Stimulated activated CD8-positive, alpha-beta memory T cell treated with anti-CD3 and anti-CD28 coated beads, Interleukin-4, amount 100 ng/mL, for 24 hours (primary cell): ENCODE data around the gene RHBDL2.
"Not testable (repeated sequence)": the region's sequence is repeated elsewhere in the genome, so short reads cannot be mapped to it uniquely, and the experiment has no call there.

ENCODE experiments used
- DNase-seq: peaks from one replicate; pipeline ENCODE4 v3.0.0-alpha.2; 2020; ENCODE audit warnings: low read depth

RHBDL2 gene

DNA sequence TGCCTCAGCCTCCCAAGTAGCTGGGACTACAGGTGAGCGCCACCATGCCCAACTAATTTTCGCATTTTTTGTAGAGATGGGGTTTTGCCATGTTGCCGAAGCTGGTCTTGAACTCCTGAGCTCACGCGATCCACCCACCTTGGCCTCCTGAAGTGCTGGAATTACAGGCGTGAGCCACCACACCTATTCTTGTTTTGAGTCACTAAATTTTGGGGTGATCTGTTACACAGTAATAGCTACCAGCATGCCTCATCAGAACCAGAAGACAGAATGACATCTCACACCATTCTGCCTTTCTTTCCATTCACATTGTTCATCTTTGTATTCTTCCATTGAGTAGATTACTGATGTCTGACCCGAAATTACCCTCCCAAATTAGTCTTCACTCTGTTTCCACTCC, 9.1 kb downstream of the RHBDL2 start:
- no peak for DNase-seq

DNA sequence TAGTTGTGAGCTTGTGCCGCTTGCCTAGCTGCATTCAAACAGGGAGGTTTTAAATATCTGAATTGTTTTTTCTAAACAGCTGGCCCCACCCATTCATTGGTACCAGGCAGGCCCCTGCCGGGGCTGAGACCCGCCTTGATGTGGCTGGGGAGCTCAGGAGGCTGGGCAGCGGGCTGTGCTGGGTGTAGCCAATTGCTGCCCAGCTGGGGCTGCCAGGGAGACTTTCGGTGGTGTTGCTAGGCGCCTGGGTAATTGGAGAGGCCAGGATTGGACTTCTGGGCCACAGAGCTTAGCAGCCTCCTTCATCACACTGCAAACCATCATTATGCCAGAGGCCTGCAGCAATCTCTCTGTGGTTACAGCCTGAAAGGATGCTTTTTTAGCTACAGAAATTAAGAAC, 12.2 kb downstream of the RHBDL2 start:
- no peak for DNase-seq

DNA sequence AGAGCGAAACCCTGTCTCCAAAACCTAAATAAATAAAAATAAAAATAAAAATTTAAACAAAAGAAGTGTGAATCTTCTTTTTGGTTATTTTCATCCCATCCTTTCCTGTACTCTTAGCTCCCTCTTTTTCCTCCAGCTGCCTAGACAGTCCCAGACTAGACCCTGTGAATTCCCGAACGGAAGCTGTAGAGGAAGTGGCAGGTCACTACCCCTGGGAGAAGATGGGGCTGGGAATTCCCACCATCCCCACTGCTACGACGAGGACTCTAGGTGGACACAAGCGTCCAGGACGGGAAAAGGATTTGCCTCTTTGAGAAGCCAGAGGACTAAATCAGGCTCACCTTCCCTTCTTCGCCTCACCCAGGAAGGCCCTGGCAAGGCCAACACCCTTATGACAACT, 12.6 kb downstream of the RHBDL2 start:
- DNase-seq: no peak

DNA sequence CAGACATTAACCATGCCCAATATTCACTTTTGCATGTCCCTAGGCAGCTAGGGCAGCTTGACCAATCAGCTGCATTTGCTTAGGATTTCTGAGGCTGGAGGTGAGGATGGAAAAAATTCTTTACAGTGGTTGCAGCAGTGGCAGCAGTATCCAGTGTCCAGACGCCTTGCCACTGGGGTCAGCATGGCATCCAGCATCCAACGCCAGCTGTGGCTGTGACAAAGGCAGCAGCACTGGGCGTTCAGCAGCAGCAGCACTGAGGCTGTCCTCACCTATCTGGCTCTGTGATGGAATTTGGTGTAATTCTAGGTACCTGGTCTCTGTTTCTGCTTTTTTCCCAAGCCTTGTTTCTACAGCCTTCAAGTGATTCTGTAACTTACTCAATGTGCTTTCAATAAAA, 15.5 kb downstream of the RHBDL2 start:
- no peak for DNase-seq

DNA sequence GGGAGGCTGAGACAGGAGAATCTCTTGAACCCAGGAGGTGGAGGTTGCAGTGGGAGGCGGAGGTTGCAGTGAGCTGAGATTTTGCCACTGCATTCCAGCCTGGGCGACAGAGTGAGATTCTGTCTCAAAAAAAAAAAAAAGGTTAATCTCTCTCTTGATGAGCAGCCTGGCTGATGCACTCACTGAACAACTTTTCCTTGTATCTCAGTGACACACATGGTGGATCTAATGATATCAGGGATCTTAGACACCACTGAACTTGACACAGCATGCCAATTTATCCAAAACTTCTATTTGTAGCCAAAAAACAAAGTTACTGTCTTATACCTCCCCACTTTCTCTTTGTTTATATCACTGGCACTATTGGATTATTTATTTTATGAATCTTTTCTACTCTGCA, 16.2 kb downstream of the RHBDL2 start:
- no peak for DNase-seq

DNA sequence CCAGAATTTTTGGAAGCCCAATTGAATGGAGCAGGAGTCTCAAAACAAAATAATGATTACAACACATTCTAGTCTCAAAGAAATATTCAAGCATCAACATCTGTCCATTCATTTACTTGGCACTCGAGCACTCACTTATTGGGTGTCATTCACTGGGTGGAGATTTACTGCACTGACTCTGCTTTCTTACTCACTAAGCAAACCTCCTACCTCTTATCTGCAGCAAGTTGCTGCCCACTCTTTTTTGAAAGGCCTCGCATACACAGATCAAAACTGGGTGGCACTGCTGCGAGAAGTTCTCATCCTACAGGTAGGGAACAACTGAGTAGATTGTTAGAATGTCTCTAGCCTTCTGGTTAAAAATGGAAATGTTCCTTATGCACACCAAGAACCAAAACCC, 18.0 kb downstream of the RHBDL2 start:
- no peak for DNase-seq

DNA sequence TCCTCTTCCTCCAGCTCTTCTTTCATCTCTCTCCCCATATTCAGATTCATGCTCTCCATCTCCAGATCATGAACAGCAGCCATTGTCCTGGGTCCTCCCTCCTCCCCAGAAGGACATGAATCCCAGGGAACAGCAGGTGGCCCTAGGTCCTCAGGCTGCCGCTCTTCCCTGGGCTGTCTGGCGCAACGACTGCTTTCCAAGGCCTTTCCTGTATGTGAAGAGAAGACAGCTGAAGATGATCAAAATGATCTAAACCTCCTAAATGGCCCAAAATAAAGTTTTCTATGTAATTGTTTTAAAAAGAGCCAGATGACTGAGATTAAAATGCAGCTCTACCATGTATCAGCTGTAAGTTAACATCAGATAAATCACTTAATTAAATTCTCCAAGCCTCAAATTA, 22.5 kb downstream of the RHBDL2 start:
- no peak for DNase-seq

DNA sequence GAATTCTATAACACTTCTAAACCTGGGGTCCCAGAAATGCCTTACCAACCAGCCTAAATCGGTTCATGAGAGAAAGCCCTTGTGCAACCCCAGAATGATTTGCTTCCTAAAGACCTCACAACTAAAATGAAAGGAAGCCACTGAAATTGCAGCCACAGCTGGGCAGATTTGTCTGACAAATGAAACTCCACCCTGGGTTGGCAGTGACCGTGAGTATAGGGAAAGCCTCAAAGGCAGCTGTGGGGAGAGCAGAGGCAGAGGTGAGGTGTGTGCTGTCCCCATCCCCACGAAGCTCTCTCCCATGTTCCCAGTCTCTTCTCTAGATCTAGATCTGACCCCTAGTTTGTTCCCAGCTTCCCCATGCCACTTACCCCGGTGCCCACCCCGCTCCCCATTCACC, 23.1 kb downstream of the RHBDL2 start:
- DNase-seq: no peak

DNA sequence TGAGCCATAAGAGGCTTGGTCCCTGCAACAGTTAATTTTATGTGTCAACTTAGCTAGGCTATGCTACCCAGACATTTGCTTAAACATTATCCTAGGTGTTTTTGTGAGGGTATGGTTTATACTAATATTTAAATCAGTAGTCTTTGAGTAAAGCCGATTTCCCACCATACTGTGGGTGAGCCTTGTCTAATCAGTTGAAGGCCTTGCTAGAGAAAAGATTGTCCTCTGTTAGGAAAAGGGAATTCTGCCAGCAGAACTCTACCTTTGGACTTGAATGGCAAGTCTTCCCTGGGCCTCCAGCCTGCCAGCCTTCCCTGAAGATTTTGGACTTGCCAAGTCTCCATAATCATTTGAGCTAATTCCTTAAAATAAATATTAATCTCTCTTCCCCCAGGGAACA, 23.9 kb downstream of the RHBDL2 start:
- no peak for DNase-seq

DNA sequence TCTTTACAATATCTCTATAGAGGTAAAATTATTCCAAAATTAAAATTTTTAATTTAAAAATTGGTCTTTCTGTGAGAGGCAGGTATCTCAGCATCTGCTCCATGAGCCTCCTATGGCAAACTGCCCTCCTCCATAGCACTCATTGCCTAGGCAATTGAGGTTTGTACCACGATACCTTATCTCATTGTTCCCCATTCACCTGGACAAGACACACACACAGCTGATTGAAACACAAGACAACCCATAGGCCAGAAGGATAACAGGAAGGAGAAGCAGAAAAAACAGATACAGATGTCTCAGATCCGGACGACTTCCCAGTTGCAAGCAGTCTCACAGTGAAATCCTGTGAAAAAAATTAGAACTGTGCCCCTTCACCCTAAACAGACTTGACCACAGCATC, 24.3 kb downstream of the RHBDL2 start:
- no peak for DNase-seq

DNA sequence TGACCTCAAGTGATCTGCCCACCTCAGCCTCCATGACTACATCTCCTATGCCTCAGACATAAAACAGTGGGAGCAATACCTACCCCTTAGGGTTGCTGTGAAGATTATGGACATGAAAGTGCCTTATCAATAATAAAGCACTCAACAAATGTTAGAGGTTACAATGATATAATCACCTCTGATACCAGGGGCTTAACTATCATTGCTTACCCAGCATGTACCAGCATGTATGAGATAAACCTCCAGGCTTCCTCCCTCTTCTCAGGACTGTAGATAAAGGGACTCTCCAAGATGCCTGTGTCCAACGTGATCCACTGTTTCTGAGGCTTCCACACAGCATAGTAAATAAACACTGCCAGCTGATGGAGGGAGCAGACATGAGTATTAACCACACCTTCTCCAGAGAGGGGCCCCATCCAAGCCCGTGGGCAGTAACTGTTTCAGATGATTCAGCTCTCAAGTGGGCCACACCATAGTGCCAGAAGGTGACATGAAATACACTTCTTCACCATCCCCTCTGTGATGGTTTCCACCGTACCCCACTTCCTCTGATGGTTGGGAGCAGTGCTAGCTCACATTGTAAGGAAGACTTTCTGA, 26.2 kb downstream of the RHBDL2 start:
- DNase-seq: no peak

DNA sequence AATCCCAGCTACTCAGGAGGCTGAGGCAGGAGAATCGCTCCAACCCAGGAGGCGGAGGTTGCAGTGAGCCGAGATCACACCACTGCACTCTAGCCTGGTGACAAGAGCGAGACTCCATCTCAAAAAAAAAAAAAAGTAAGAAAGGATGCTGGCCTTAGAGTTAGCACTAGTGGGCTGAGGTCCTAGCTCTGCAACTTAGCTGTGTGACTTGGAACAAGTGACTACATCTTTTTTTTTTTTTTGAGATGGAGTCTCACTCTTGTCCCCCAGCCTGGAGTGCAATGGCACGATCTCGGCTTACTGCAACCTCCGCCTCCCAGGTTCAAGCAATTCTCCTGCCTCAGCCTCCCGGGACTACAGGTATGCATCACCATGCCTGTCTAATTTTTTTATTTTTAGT, 26.7 kb downstream of the RHBDL2 start:
- not testable (repeated sequence) for DNase-seq

DNA sequence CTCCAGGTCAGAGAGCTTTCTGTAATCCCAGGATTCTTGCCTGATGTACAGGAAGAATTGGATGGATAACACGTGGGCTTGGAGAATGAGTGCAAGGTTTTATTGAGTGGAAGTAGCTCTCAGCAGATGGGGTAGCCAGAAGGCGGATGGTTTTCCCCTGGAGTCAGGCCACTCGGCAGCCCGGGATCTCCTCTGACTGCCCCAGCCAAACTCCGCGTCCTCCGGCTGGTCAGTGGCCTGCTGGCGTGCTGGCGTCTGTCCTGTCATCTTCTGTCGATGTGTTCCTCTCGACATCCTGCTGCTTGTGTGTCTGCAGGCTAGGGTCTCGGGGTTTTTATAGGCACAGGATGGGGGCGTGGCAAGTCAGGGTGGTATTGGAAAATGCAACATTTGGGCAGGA, 32.8 kb downstream of the RHBDL2 start:
- no peak for DNase-seq

DNA sequence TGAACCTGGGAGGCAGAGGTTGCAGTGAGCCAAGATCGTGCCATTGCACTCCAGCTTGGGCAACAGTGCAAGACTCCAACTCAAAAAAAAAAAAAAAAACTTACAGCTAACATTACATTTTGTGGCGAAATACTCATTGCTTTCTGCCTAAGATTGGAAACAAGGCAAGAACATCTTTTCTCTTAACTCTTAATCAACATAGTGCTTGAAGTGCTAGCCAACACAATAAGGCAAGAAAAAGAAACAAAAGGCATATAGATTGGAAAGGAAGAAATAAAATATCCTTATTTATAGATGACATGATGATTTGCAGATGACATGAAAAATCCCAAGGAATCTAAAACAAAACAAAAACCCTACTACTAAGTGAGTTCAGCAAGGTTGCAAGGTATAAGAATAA, 35.6 kb downstream of the RHBDL2 start:
- DNase-seq: no peak

DNA sequence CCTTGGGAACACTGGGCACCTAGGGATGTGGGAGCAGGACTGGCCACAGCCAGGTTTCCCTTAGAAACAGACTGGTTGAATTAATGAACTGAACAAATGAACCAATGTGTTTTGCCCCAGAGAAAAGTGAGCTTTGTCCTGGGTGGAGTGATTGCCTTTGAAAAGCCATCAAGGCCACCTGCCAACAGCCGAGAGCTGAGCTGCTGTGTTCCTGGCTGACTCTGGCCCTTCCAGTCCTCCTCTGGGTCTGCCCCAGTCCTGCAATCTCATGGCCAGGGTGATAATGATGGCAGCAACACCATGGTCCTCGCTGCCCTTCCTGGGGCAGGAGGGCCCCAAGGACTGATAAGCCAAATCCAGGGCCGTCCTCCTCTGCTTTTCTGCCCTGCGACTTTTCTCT, 42.1 kb downstream of the RHBDL2 start:
- DNase-seq: no peak

DNA sequence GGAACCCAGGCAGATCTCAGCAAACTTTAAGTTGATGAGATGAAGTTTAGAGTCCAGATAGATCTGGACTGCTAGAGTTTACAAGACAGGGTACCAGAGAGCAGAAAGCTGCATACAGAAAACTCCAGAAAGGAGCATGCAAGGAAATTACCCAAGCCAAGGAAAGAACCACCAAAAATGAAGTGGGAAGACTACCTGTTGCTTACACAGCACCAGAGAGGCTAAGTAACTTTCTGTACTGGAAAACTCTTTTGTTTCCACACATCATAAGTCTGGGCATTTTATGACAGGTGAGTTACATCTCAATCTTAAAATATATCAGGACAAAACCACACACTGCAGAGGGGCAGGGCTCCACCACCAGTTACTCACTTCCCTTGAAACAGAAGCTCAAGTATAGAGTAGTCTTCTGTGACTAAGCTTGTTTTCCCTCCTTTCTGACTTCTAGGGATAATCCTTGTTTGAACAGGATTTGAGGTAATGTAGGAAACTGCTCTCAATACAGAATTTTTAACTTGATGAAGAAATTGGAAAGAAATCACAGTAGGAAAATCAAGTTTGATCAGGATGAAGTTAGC, 42.9 kb downstream of the RHBDL2 start:
- no peak for DNase-seq

DNA sequence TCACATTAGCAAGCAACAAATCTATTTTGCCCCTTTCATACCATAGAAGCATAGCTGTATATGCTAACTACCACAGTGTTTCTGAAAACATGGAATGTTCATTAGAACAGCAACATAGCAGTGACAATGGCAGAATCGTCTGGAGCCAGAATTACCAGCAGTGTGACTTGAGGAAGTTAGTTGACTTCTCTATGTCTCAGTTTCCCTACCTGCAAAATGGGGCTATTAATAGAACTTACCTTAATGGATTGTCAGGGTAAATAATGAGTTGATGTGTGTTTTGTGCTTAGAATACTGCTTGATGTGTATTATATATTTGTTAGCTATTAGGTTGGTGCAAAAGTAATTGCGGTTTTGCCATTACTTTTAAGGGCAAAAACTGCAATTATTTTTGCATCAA, 45.5 kb downstream of the RHBDL2 start:
- DNase-seq: no peak

DNA sequence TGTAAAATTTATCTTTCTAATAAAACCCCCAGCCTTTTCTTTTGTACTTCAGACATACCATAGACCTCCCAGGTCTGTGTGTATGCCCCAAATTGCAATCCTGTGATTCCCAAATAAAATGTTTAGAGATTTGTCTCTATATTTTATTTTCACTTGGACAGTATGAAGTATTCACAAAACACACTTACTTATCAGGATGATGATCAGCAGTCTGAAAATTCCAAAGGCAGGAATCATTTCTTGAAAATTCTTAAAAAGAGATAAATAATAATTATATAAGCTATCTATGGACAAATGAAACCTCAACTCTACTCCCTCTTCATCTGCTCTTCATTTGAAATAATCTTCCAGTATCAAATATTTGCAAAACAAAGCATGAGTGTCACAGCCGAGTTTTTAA, 48.7 kb downstream of the RHBDL2 start:
- no peak for DNase-seq

DNA sequence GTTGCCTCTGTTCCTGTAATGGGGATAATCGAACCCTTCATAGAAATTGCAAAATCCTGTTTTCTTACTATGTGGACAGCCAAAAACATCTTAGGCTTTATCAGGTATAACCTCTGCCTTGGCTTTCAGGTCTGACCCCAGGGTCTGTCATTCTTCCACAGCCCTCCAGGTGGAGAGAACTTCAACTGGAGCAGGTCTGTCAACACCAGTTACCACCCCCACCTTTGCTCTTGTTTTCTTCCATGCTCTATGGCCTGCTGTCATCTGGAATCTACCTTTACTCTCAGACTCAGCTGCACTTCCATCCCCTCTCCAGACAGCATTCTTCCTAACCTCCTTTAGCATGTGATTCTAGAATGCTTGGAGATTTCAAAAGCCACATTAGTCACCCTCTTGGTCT, 49.9 kb downstream of the RHBDL2 start:
- DNase-seq: no peak

DNA sequence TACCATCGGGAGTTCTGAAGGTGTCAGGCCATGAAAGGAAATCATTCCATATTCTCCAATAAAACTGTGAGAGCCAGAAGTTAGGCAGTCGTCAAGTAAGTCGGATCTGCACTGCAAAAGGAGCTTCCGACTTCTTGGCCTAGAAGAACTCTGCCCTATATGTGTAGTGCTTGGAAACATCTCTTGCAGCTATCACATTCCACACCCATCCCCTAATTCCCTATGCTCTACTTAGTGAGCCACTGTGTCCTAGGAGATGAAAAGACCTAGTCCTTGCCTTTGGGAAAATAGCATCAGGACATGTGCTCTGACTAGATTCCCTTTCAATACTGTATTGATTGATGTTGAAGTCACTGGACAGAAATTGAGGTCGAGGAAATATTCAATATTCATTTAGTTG, 52.0 kb downstream of the RHBDL2 start:
- no peak for DNase-seq

DNA sequence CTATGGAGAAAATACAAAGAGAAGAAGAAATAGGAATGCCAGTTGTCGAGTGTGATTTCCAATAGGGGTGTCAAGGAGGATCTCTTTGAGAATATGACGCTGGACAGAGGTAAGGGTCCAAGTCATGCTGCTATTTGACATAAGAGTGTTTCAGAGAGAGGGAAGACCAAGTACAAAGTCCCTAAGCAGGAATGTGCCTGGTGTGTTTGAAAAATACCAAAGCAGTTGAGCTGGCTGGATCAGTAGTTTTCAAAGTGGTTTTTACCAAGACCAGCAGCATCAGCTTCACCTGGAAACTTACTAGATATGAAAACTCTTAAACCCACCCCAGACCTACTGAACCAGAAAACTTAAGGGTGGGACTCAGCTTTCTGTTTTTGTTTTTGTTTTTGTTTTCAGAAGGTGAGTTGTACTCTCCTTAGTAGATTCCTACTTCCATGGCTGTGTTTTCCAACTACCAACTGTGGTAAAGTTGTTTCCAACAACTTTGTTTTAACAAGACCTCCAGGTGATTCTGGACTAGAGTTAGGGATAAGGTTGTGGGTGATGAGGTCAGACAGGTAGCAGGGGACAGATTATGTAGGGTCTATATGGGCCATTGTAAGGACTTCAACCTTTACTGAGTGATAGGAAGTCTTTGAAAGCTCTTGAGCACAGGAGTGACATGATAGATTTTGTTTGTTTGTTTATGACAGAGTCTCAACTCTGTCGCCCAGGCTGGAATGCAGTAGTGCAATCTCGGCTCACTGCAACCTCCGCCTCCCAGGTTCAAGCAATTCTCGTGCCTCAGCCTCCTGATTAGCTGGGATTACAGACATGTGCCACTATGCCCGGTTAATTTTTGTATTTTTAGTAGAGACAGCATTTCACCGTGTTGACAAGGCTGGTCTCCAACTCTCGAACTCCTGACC, 53.0 kb downstream of the RHBDL2 start:
- no peak for DNase-seq

DNA sequence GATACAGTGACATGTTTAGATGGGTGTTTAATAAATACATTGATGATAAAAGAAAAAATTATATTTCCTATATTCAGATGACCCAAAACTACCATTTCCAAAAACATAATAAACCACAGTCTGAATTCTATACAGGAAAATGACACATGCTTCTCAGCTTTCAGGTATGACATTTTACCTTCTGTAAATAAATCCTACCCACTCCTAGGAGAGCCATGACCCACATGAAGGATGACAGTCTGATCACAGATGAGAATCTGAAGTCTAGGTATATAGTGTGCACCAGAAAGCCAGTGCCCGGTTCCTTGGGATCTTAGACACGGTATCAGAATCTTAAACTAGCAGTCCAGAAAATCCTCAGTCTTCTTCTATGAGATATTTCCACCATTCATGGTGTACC, 56.5 kb downstream of the RHBDL2 start:
- DNase-seq: no peak

DNA sequence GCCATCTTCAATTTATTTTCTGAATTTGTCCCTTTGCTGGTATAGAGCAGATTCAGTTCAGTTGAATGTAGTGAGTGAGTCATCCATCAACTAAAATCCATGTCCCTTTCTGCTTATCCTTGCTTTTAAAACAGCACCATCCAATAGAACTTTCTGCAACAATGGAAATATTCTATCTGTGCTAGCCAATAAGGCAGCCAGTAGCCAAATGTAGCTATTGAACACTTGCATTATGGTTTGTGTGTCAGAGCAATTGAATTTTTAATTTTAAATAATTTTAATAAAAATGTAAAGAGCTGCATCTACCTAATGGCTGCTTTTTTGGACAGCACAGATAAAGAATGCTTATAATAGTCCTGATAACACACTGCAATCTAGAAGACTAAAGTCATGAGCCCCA, 60.1 kb downstream of the RHBDL2 start, which contains the start of gene GJA9:
Gene GJA9 (minus strand): TSS at position 101 of the 400 bp plus-strand sequence. CDS start 5,489 bp downstream, outside the sequence.
- no peak for DNase-seq
